T-cell (primary cell): Measurements from ENCODE around the gene RPTN. TPM values are rescaled to one million over a fixed set of nuclear protein-coding genes. Genes with fewer than 3 reads are reported as not detected.

ENCODE experiments used
- ATAC-seq, 4 experiments: fragments of 200-7000 bp in 3 of 4; fragments of 150-1000 bp in 1 of 4; cut with Tn5 transposase; replicated peaks in 1 of 4; 1 replicate in 3 of 4; 2 replicates in 1 of 4; pipeline ENCODE4 v1.10.0; 2021; ENCODE audit warnings: moderate library complexity in 3 of 4, mild to moderate bottlenecking in 2 of 4, moderate number of reproducible peaks in 1 of 4
- CTCF ChIA-PET, 2 donors: fragments of 300-600 bp; sonication (Branson Sonifier 250); formaldehyde crosslinking; loops; one replicate each; lab custom pipeline; 2022; ENCODE audit warnings: antibody characterized with exemption in 2 of 2; lab: Charles Lee
- POLR2A ChIA-PET, 2 donors: fragments of 300-600 bp; sonication (Branson Sonifier 250); formaldehyde crosslinking; loops; one replicate each; lab custom pipeline; 2022; ENCODE audit warnings: antibody characterized with exemption in 2 of 2; lab: Charles Lee
- DNase-seq, 35 experiments: peaks; one replicate each; pipeline versions ENCODE4 v3.0.0 to v3.0.0-alpha.2; 2013 to 2023
- H3K27ac ChIP-seq: one replicate; pipeline ENCODE4 v1.5.1; 2013; ENCODE audit warnings: low read length
- H3K27me3 ChIP-seq, 2 experiments: replicated peaks in 1 of 2; 1 replicate in 1 of 2; 2 replicates in 1 of 2; pipeline versions ENCODE4 v1.6.1 to v1.7.0; 2013; ENCODE audit warnings: low read length in 1 of 2, mixed read lengths in 1 of 2; ENCODE audit not compliant: control insufficient read depth in 2 of 2, insufficient read depth in 2 of 2; ENCODE audit errors: extremely low read depth in 1 of 2
- H3K36me3 ChIP-seq, 2 donors: 1 replicate in 1 of 2; 2 replicates in 1 of 2; pipeline versions ENCODE4 v1.6.1 to v1.7.0; 2013; ENCODE audit warnings: low read length in 1 of 2; ENCODE audit not compliant: control insufficient read depth in 2 of 2, insufficient read depth in 1 of 2; ENCODE audit errors: extremely low read depth in 1 of 2
- H3K4me1 ChIP-seq, 2 experiments: 1 replicate in 1 of 2; 2 replicates in 1 of 2; pipeline versions ENCODE4 v1.6.1 to v1.7.0; 2013; ENCODE audit warnings: low read length in 2 of 2, mixed read lengths in 1 of 2; ENCODE audit not compliant: insufficient read depth in 2 of 2, control insufficient read depth in 1 of 2; ENCODE audit errors: extremely low read depth in 1 of 2
- H3K4me3 ChIP-seq, 2 donors: 1 replicate in 1 of 2; 2 replicates in 1 of 2; pipeline versions ENCODE4 v1.5.1 to v1.7.0; 2013; ENCODE audit warnings: mild to moderate bottlenecking in 2 of 2, low read length in 1 of 2, moderate library complexity in 1 of 2; ENCODE audit not compliant: control insufficient read depth in 1 of 2; ENCODE audit errors: extremely low read depth in 1 of 2
- H3K9me3 ChIP-seq: 2 replicates; pipeline ENCODE4 v1.7.0; 2013
- H3K27ac Mint-ChIP-seq, 2 donors: one replicate each; pipeline ENCODE4 v1.8.0; 2020 to 2021; ENCODE audit warnings: mild to moderate bottlenecking in 2 of 2, mixed read lengths in 2 of 2
- H3K27me3 Mint-ChIP-seq, 2 donors: one replicate each; pipeline ENCODE4 v1.8.0; 2021 to 2022; ENCODE audit warnings: mixed read lengths in 2 of 2
- H3K36me3 Mint-ChIP-seq: one replicate; pipeline ENCODE4 v1.8.0; 2021; ENCODE audit warnings: mixed read lengths
- H3K4me1 Mint-ChIP-seq, 3 donors: one replicate each; pipeline ENCODE4 v1.8.0; 2020 to 2022; ENCODE audit warnings: mixed read lengths in 3 of 3, mild to moderate bottlenecking in 1 of 3
- H3K4me3 Mint-ChIP-seq, 3 donors: one replicate each; pipeline ENCODE4 v1.8.0; 2020 to 2022; ENCODE audit warnings: mild to moderate bottlenecking in 3 of 3, mixed read lengths in 3 of 3, moderate library complexity in 3 of 3
- H3K9me3 Mint-ChIP-seq, 3 donors: one replicate each; pipeline ENCODE4 v1.8.0; 2020 to 2022; ENCODE audit warnings: mixed read lengths in 3 of 3
- WGBS: methylation state at CpG from one replicate; pipeline ENCODE4 v1.1.5; 2013; ENCODE audit warnings: missing lambda C conversion rate; ENCODE audit not compliant: insufficient coverage; 5-methylcytosine and 5-hydroxymethylcytosine counted together
- total RNA-seq, 35 experiments: library from RNA in 6 of 35; stranded (reverse) in 6 of 35; fragments of 120-200 nt in 1 of 35; gene quantifications; one replicate each; pipeline versions ENCODE4 v1.2.1 to v1.2.4 and lab custom pipeline; 2013 to 2026

The RPTN gene, protein sequence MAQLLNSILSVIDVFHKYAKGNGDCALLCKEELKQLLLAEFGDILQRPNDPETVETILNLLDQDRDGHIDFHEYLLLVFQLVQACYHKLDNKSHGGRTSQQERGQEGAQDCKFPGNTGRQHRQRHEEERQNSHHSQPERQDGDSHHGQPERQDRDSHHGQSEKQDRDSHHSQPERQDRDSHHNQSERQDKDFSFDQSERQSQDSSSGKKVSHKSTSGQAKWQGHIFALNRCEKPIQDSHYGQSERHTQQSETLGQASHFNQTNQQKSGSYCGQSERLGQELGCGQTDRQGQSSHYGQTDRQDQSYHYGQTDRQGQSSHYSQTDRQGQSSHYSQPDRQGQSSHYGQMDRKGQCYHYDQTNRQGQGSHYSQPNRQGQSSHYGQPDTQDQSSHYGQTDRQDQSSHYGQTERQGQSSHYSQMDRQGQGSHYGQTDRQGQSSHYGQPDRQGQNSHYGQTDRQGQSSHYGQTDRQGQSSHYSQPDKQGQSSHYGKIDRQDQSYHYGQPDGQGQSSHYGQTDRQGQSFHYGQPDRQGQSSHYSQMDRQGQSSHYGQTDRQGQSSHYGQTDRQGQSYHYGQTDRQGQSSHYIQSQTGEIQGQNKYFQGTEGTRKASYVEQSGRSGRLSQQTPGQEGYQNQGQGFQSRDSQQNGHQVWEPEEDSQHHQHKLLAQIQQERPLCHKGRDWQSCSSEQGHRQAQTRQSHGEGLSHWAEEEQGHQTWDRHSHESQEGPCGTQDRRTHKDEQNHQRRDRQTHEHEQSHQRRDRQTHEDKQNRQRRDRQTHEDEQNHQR
- not detected for total RNA-seq
- total RNA-seq (2013) = not detected
- total RNA-seq (lab: John Stamatoyannopoulos, UW) = 0 reads per million in 29 experiments

DNA sequence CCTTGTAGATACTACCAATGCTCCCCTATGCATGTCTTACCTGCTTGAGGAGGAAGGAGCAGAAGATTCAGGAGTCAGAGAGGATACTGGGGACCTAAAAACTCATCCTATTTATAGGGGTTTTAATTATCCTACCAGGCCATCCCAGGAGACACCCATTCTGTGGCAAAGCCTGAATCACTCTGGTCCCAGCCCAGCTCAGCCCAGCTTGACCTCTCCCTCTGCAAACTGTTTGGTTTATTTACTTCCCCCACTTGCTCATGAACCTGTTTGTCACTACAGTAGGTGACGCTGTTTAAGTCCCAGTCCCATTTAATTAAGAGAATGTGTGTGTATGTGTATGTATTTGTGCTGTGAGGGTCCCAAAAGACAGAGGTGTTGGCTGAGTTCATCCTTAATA is at the start of gene RPTN:
RPTN (minus strand) TSS at position 85 of the 400 bp plus-strand sequence. CDS start 1,339 bp downstream, outside the sequence.
- H3K27me3 Mint-ChIP-seq = peaks cover 3 to 4% of the 10 kb centered on the region in 2 donors
- H3K4me3 Mint-ChIP-seq = no peak within 1 kb of the TSS
- CTCF ChIA-PET = no interaction called here
- peaks cover 0 to 9% (median 3%) of the 10 kb centered on the region in 3 donors for H3K4me1 Mint-ChIP-seq
- Histone ChIP-seq H3K27ac (no peak within 1 kb of the TSS), H3K4me1 (no peaks in the 10 kb centered on the region), H3K4me3 (no peak within 1 kb of the TSS), H3K36me3 (no peaks in the 10 kb centered on the region), H3K9me3 (no peaks in the 10 kb centered on the region), H3K27me3 (no peaks in the 10 kb centered on the region)
- ATAC-seq (no peak), DNase-seq (no peak)
- no peaks in the 10 kb centered on the region for H3K36me3 Mint-ChIP-seq
- no peak within 1 kb of the TSS for H3K27ac Mint-ChIP-seq
- no peaks in the 10 kb centered on the region for H3K9me3 Mint-ChIP-seq
- no CpG with 5 or more reads among the region's 1 CpG for WGBS
- POLR2A ChIA-PET = no interaction called here

GRCh38 chr1:152198982-152199381 is 40.0 kb upstream of the RPTN start:
- POLR2A ChIA-PET = no interaction called here
- Mint-ChIP-seq H3K27ac (no peak overlapping the region), H3K4me3 (no peak overlapping the region), H3K36me3 (no peaks in the 10 kb centered on the region), H3K4me1 (no peaks in the 10 kb centered on the region), H3K9me3 (no peaks in the 10 kb centered on the region), H3K27me3 (peaks cover 17 to 20% of the 10 kb centered on the region in 2 donors)
- CTCF ChIA-PET = no interaction called here
- Histone ChIP-seq H3K4me3 (no peak overlapping the region), H3K27ac (no peak overlapping the region), H3K36me3 (no peaks in the 10 kb centered on the region), H3K4me1 (no peaks in the 10 kb centered on the region), H3K27me3 (peaks cover 0 to 2% of the 10 kb centered on the region in 2 experiments), H3K9me3 (no peaks in the 10 kb centered on the region)
- DNase-seq (no peak), ATAC-seq (no peak)

DNA sequence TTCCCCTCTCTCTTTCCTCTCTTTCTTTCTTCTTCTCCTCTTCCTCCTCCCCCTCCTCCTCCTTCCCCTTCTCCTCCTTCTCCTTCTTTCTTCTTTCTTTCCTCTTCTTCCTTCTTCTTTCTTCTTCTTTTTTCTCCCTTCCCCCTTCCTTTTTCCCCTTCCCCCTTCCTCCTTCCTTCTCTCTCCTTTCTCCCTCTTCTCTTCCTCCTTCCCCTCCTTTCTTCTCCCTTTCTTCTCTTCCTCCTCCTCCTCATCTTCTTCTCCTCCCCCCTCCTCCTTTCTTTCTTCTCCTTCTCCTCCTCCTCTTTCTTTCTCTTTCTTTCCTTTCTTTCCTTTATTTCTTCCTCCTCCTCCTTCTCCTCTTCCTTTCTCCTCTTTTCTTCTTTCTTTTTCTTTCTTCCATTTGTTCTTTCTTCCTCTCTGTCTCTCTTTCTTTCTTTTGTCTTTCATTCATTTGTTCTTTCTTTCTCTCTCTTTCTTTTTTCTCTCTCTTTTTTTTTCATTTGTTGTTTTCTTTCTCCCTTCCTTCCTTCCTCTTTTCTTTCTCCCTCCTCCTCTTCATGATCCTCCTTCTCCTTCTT is 38.4 kb upstream of the RPTN start:
- Histone ChIP-seq H3K9me3 (no peaks in the 10 kb centered on the region), H3K27me3 (peaks cover 0 to under 1% of the 10 kb centered on the region in 2 experiments), H3K27ac (no peak overlapping the region), H3K4me3 (no peak overlapping the region), H3K4me1 (no peaks in the 10 kb centered on the region), H3K36me3 (no peaks in the 10 kb centered on the region)
- CTCF ChIA-PET = interaction anchor here in 1 of 2 donors (0.7 kb wide), 1 partner anchor 9 kb away, joined by 3 read pairs; no protein-coding TSS in a partner anchor
- no peaks in the 10 kb centered on the region for H3K4me1 Mint-ChIP-seq
- ATAC-seq (no peak), DNase-seq (no peak)
- H3K36me3 Mint-ChIP-seq = no peaks in the 10 kb centered on the region
- no peaks in the 10 kb centered on the region for H3K9me3 Mint-ChIP-seq
- H3K4me3 Mint-ChIP-seq = no peak overlapping the region
- POLR2A ChIA-PET = no interaction called here
- H3K27me3 Mint-ChIP-seq = peaks cover 17 to 20% of the 10 kb centered on the region in 2 donors
- no peak overlapping the region for H3K27ac Mint-ChIP-seq

- ChIA-PET CTCF (interaction anchor here in 1 of 2 donors (0.6 to 2.8 kb wide), 4 partner anchors 17 to 267 kb away, joined by 3 to 23 read pairs (median 4); no protein-coding TSS in a partner anchor), POLR2A (no interaction called here)
- H3K27ac Mint-ChIP-seq = no peak overlapping the region
- ATAC-seq (no peak), DNase-seq (no peak)
- no peaks in the 10 kb centered on the region for H3K36me3 Mint-ChIP-seq
- no peaks in the 10 kb centered on the region for H3K9me3 Mint-ChIP-seq
- H3K27me3 Mint-ChIP-seq = peaks cover 0 to 2% of the 10 kb centered on the region in 2 donors
- H3K9me3 ChIP-seq = no peaks in the 10 kb centered on the region
- H3K27me3 ChIP-seq = peaks cover 3 to 8% of the 10 kb centered on the region in 2 experiments
- peaks cover 0 to 6% (median 5%) of the 10 kb centered on the region in 3 donors for H3K4me1 Mint-ChIP-seq
- peaks cover 0 to 13% of the 10 kb centered on the region in 2 experiments for H3K4me1 ChIP-seq
- no peaks in the 10 kb centered on the region for H3K36me3 ChIP-seq
- H3K4me3 ChIP-seq = no peak overlapping the region
- no peak overlapping the region for H3K4me3 Mint-ChIP-seq
- H3K27ac ChIP-seq = no peak overlapping the region
Measured at GRCh38 chr1:152191711-152192110, 32.7 kb upstream of the RPTN start.

GRCh38 chr1:152191260-152191659 is 32.2 kb upstream of the RPTN start:
- ATAC-seq (no peak), DNase-seq (no peak)
- H3K4me3 ChIP-seq = no peak overlapping the region
- peaks cover 0 to 2% of the 10 kb centered on the region in 2 donors for H3K27me3 Mint-ChIP-seq
- CTCF ChIA-PET = interaction anchor here (0.6 to 2.8 kb wide), 7 partner anchors 16 to 268 kb away, joined by 3 to 23 read pairs (median 3); no protein-coding TSS in a partner anchor
- H3K4me1 Mint-ChIP-seq = peaks cover 0 to 6% (median 5%) of the 10 kb centered on the region in 3 donors
- POLR2A ChIA-PET = no interaction called here
- no peak overlapping the region for H3K27ac ChIP-seq
- no peak overlapping the region for H3K4me3 Mint-ChIP-seq
- H3K36me3 ChIP-seq = no peaks in the 10 kb centered on the region
- peaks cover 0 to 13% of the 10 kb centered on the region in 2 experiments for H3K4me1 ChIP-seq
- H3K9me3 ChIP-seq = no peaks in the 10 kb centered on the region
- H3K27ac Mint-ChIP-seq = no peak overlapping the region
- WGBS = 96% methylated on average over 5 of the region's 5 CpGs
- no peaks in the 10 kb centered on the region for H3K36me3 Mint-ChIP-seq
- H3K9me3 Mint-ChIP-seq = no peaks in the 10 kb centered on the region
- peaks cover 3 to 8% of the 10 kb centered on the region in 2 experiments for H3K27me3 ChIP-seq

DNA sequence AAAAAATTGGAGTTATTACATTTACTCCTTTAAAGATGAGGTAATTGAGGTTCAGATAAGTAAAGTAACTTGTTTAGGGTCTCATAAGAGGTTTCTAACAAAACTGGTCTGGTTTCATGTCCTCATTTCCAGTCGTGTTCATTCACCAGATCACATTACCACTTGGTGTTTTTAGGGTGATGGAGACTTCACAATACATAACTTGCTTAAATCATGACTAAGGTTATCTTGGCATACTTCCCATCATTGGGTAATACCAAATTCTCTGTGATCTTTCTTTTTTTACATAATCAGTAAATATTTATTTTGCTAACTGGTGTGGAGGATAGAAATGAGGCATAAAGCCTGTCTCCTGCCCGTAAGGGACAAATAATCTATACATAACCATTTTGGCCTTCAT is 31.6 kb upstream of the RPTN start:
- H3K27ac ChIP-seq = no peak overlapping the region
- no peaks in the 10 kb centered on the region for H3K9me3 ChIP-seq
- peaks cover 3 to 8% of the 10 kb centered on the region in 2 experiments for H3K27me3 ChIP-seq
- Mint-ChIP-seq H3K9me3 (no peaks in the 10 kb centered on the region), H3K4me1 (peaks cover 0 to 6% (median 5%) of the 10 kb centered on the region in 3 donors), H3K36me3 (no peaks in the 10 kb centered on the region), H3K4me3 (no peak overlapping the region), H3K27ac (no peak overlapping the region), H3K27me3 (peaks cover 0 to 1% of the 10 kb centered on the region in 2 donors)
- H3K4me1 ChIP-seq = peaks cover 0 to 13% of the 10 kb centered on the region in 2 experiments
- no peaks in the 10 kb centered on the region for H3K36me3 ChIP-seq
- POLR2A ChIA-PET = no interaction called here
- WGBS = no CpG with 5 or more reads among the region's 2 CpGs
- no peak overlapping the region for H3K4me3 ChIP-seq
- ATAC-seq (no peak), DNase-seq (no peak)
- CTCF ChIA-PET = interaction anchor here (0.8 to 2.8 kb wide), 6 partner anchors 15 to 269 kb away, joined by 3 to 23 read pairs (median 4); no protein-coding TSS in a partner anchor
